HL-60 (cell line): ENCODE measurements around the gene ERVMER34-1.

Experiments
- CTCF ChIP-seq: IDR thresholded peaks from one replicate; pipeline ENCODE4 v1.5.1; 2011; ENCODE audit warnings: low read length, control low read depth, inconsistent platforms; ENCODE audit not compliant: insufficient read depth
- GABPA ChIP-seq: IDR thresholded peaks from 2 replicates; pipeline ENCODE4 v1.6.1; 2012; ENCODE audit warnings: low read depth
- TF ChIP-seq, protein P1 (sequence below): IDR thresholded peaks from 2 replicates; pipeline ENCODE4 v1.6.1; 2012; ENCODE audit warnings: low read depth; ENCODE audit not compliant: insufficient replicate concordance

DNA sequence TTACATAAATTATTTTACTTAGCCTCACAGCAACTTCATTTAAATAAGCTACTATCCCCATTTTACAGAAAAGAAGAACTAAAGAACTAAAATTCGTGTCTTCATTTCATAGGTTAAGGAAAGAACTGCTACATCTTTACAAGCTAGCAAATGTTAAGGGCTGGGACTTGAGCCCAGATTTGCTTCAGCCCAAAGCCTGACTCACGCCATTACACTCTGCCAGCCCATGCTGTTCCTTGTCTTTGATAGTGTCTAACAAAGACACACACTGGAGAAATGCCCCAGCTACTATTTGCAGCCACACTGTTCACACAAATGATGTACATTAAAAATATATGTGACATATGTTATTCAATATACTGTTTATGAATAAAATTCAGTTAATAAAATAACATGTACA, 29.0 kb upstream of the ERVMER34-1 start:
- TF ChIP-seq, protein P1, sequence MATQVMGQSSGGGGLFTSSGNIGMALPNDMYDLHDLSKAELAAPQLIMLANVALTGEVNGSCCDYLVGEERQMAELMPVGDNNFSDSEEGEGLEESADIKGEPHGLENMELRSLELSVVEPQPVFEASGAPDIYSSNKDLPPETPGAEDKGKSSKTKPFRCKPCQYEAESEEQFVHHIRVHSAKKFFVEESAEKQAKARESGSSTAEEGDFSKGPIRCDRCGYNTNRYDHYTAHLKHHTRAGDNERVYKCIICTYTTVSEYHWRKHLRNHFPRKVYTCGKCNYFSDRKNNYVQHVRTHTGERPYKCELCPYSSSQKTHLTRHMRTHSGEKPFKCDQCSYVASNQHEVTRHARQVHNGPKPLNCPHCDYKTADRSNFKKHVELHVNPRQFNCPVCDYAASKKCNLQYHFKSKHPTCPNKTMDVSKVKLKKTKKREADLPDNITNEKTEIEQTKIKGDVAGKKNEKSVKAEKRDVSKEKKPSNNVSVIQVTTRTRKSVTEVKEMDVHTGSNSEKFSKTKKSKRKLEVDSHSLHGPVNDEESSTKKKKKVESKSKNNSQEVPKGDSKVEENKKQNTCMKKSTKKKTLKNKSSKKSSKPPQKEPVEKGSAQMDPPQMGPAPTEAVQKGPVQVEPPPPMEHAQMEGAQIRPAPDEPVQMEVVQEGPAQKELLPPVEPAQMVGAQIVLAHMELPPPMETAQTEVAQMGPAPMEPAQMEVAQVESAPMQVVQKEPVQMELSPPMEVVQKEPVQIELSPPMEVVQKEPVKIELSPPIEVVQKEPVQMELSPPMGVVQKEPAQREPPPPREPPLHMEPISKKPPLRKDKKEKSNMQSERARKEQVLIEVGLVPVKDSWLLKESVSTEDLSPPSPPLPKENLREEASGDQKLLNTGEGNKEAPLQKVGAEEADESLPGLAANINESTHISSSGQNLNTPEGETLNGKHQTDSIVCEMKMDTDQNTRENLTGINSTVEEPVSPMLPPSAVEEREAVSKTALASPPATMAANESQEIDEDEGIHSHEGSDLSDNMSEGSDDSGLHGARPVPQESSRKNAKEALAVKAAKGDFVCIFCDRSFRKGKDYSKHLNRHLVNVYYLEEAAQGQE: no peak
- TF ChIP-seq CTCF: no peak
- no peak for TF ChIP-seq GABPA
